ENCODE results near the gene GFOD1.
"Not testable (repeated sequence)": the region's sequence is repeated elsewhere in the genome, so short reads cannot be mapped to it uniquely, and the experiment has no call there.

Gene GFOD1

GRCh38 chr6:13511913-13512717 lies 24.7 kb upstream of the GFOD1 start:
- DNase-seq (ENCODE audit: low spot score) = no peak

GRCh38 chr6:13511141-13511571 lies 23.8 kb upstream of the GFOD1 start:
- DNase-seq (ENCODE audit: low spot score) = not testable (repeated sequence)

- not testable (repeated sequence) for DNase-seq (ENCODE audit: low spot score)
Observed at GRCh38 chr6:13510433-13510832, 23.0 kb upstream of the GFOD1 start.

GRCh38 chr6:13508711-13509705 lies 21.6 kb upstream of the GFOD1 start:
- DNase-seq (ENCODE audit: low spot score) = no peak

- DNase-seq (ENCODE audit: low spot score) = no peak
Observed at GRCh38 chr6:13507306-13507860, 20.0 kb upstream of the GFOD1 start.

- DNase-seq (ENCODE audit: low spot score) = no peak
Observed at GRCh38 chr6:13505345-13505734, 17.9 kb upstream of the GFOD1 start.

GRCh38 chr6:13504611-13505344 lies 17.4 kb upstream of the GFOD1 start:
- DNase-seq (ENCODE audit: low spot score) = no peak

GRCh38 chr6:13500915-13501314 lies 13.5 kb upstream of the GFOD1 start:
- no peak for DNase-seq (ENCODE audit: low spot score)

- DNase-seq (ENCODE audit: low spot score) = no peak
Observed at GRCh38 chr6:13500264-13500663, 12.9 kb upstream of the GFOD1 start.

GRCh38 chr6:13496513-13497190 lies 9.3 kb upstream of the GFOD1 start:
- DNase-seq (ENCODE audit: low spot score) = no peak

- DNase-seq (ENCODE audit: low spot score) = no peak
Observed at GRCh38 chr6:13495818-13496217, 8.4 kb upstream of the GFOD1 start.

GRCh38 chr6:13495112-13495776 lies 7.8 kb upstream of the GFOD1 start:
- no peak for DNase-seq (ENCODE audit: low spot score)

GRCh38 chr6:13494137-13494536 lies 6.7 kb upstream of the GFOD1 start:
- no peak for DNase-seq (ENCODE audit: low spot score)

- no peak for DNase-seq (ENCODE audit: low spot score)
Observed at GRCh38 chr6:13493147-13493546, 5.7 kb upstream of the GFOD1 start.

- no peak for DNase-seq (ENCODE audit: low spot score)
Observed at GRCh38 chr6:13492357-13492756, 5.0 kb upstream of the GFOD1 start.

GRCh38 chr6:13491538-13491937 lies 4.1 kb upstream of the GFOD1 start:
- DNase-seq (ENCODE audit: low spot score) = no peak

- DNase-seq (ENCODE audit: low spot score) = no peak
Observed at GRCh38 chr6:13490402-13490801, 3.0 kb upstream of the GFOD1 start.

GRCh38 chr6:13488896-13489237 lies 1.5 kb upstream of the GFOD1 start:
- DNase-seq (ENCODE audit: low spot score) = no peak

- peak; percentile 42 for DNase-seq (ENCODE audit: low spot score)
Observed at GRCh38 chr6:13488015-13488895, 855 bp upstream of the GFOD1 start.

GRCh38 chr6:13486679-13487121 lies 700 bp downstream of the GFOD1 start:
- peak; percentile 84 for DNase-seq (ENCODE audit: low spot score)

Measured in germinal center (tissue), 1 donor.